ENCODE results near the gene LTBP4. TPM values are rescaled to one million over a fixed set of nuclear protein-coding genes. Genes with fewer than 3 reads are reported as not detected.
"Not testable (repeated sequence)": the region's sequence is repeated elsewhere in the genome, so short reads cannot be mapped to it uniquely, and the experiment has no call there.

Gene LTBP4
- total RNA-seq, 1 experiment from 2014 or later = 64.4 TPM

GRCh38 chr19:40622773-40623075 lies 21.6 kb downstream of the LTBP4 start:
- DNase-seq (ENCODE audit: low spot score) = no peak
- in situ Hi-C loops (cut with HindIII; ENCODE audit: low sequenced_read_pairs) = no loop called here

- in situ Hi-C loops (cut with HindIII; ENCODE audit: low sequenced_read_pairs) = no loop called here
- DNase-seq (ENCODE audit: low spot score) = peak; percentile 18
Measured at GRCh38 chr19:40623403-40624251, 22.5 kb downstream of the LTBP4 start.

- DNase-seq (ENCODE audit: low spot score); in situ Hi-C loops (cut with HindIII; ENCODE audit: low sequenced_read_pairs): not testable (repeated sequence)
Measured at GRCh38 chr19:40624369-40625153, 23.4 kb downstream of the LTBP4 start.

GRCh38 chr19:40625406-40626120 lies 24.4 kb downstream of the LTBP4 start:
- DNase-seq (ENCODE audit: low spot score) = no peak
- in situ Hi-C loops (cut with HindIII; ENCODE audit: low sequenced_read_pairs) = no loop called here

GRCh38 chr19:40626918-40627317 lies 25.7 kb downstream of the LTBP4 start:
- in situ Hi-C loops (cut with HindIII; ENCODE audit: low sequenced_read_pairs) = no loop called here
- no peak for DNase-seq (ENCODE audit: low spot score)

- in situ Hi-C loops (cut with HindIII; ENCODE audit: low sequenced_read_pairs) = no loop called here
- DNase-seq (ENCODE audit: low spot score) = no peak
Measured at GRCh38 chr19:40627486-40628279, 26.5 kb downstream of the LTBP4 start.

GRCh38 chr19:40629346-40629745 lies 28.2 kb downstream of the LTBP4 start:
- in situ Hi-C loops (cut with HindIII; ENCODE audit: low sequenced_read_pairs) = no loop called here
- no peak for DNase-seq (ENCODE audit: low spot score)

GRCh38 chr19:40630571-40631160 lies 29.5 kb downstream of the LTBP4 start:
- in situ Hi-C loops (cut with HindIII; ENCODE audit: low sequenced_read_pairs) = no loop called here
- DNase-seq (ENCODE audit: low spot score) = no peak

GRCh38 chr19:40632311-40633036 lies 31.3 kb downstream of the LTBP4 start:
- in situ Hi-C loops (cut with HindIII; ENCODE audit: low sequenced_read_pairs) = no loop called here

GRCh38 chr19:40633207-40633606 lies 32.0 kb downstream of the LTBP4 start:
- DNase-seq (ENCODE audit: low spot score) = no peak
- in situ Hi-C loops (cut with HindIII; ENCODE audit: low sequenced_read_pairs) = no loop called here

More at GRCh38 chr19:40632311-40633036, 31.3 kb downstream of the LTBP4 start:
- no peak for DNase-seq (ENCODE audit: low spot score)

GRCh38 chr19:40638327-40638726 lies 37.2 kb downstream of the LTBP4 start:
- in situ Hi-C loops (cut with HindIII; ENCODE audit: low sequenced_read_pairs) = no loop called here
- DNase-seq (ENCODE audit: low spot score) = no peak

GRCh38 chr19:40639638-40639982 lies 38.4 kb downstream of the LTBP4 start:
- in situ Hi-C loops (cut with HindIII; ENCODE audit: low sequenced_read_pairs) = no loop called here

GRCh38 chr19:40640744-40641143 lies 39.6 kb downstream of the LTBP4 start:
- no peak for DNase-seq (ENCODE audit: low spot score)

More at GRCh38 chr19:40639638-40639982, 38.4 kb downstream of the LTBP4 start:
- no peak for DNase-seq (ENCODE audit: low spot score)

GRCh38 chr19:40641281-40641680 lies 40.1 kb downstream of the LTBP4 start:
- in situ Hi-C loops (cut with HindIII; ENCODE audit: low sequenced_read_pairs) = no loop called here
- no peak for DNase-seq (ENCODE audit: low spot score)

More at GRCh38 chr19:40640744-40641143, 39.6 kb downstream of the LTBP4 start:
- in situ Hi-C loops (cut with HindIII; ENCODE audit: low sequenced_read_pairs) = no loop called here

- no peak for DNase-seq (ENCODE audit: low spot score)
- in situ Hi-C loops (cut with HindIII; ENCODE audit: low sequenced_read_pairs) = no loop called here
Measured at GRCh38 chr19:40642051-40642706, 41.0 kb downstream of the LTBP4 start.

- in situ Hi-C loops (cut with HindIII; ENCODE audit: low sequenced_read_pairs) = no loop called here
Measured at GRCh38 chr19:40642757-40643305, 41.7 kb downstream of the LTBP4 start.

GRCh38 chr19:40646743-40647254 lies 45.6 kb downstream of the LTBP4 start:
- in situ Hi-C loops (cut with HindIII; ENCODE audit: low sequenced_read_pairs) = no loop called here
- no peak for DNase-seq (ENCODE audit: low spot score)

More at GRCh38 chr19:40642757-40643305, 41.7 kb downstream of the LTBP4 start:
- DNase-seq (ENCODE audit: low spot score) = no peak

Measured in G401 (cell line).